Midbrain (tissue), 1 donor: ENCODE results near the gene OBI1.

ENCODE experiments used
- DNase-seq: peaks from one replicate; lab custom pipeline; 2025; lab: John Stamatoyannopoulos, UW

OBI1 gene

DNA sequence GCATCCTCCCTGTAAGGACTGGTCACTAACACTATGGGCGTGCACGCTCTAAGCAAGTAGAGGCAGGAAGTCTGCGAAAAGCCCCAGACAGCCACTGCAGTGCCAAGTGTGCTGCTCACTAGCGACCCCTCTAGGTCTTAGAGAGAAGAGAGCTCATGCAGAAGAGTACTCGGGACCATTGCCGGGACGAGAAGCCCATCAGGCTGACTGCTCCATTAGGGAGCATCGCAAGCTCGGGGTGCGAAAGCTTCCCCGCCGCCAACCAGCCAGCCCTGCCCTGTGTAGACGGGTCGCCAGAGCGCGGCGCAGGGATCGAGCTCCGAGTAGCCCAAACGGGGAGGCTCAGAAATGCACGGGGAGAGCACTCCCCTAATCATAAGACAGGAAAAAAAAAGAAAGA, 72.2 kb downstream of the OBI1 start:
- DNase-seq, result no peak

GRCh38 chr13:78576261-78576660, 82.7 kb downstream of the OBI1 start:
- DNase-seq, result no peak

- no peak for DNase-seq
These were observed 86.5 kb downstream of the OBI1 start for GRCh38 chr13:78572459-78572858.

GRCh38 chr13:78569029-78569428, 89.9 kb downstream of the OBI1 start:
- DNase-seq, result no peak

DNA sequence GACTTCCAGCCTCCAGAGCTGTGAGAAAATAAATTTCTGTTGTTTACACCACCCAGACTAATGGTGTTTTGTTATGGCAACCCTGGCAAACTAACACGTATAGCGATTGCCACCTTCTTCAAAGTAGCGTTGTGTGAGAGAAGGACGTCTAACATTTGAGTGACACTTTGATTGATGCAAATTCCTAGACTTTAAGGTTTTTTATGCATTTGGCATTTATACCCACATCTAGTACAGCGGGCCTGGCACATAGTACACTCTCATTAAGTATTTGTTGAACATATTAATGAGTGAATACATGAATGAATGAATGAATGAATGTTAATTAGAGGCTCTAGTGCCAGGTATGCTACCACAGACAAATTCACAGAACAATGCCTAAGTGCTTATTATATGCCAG, 92.3 kb downstream of the OBI1 start:
- no peak for DNase-seq
